Astrocyte of the cerebellum (primary cell): Measurements from ENCODE around the gene SPATA3.

Experiments used
- DNase-seq: peaks from one replicate; pipeline ENCODE4 v3.0.0-alpha.2; 2011; ENCODE audit warnings: low read depth
- H3K4me3 ChIP-seq: 2 replicates; pipeline ENCODE4 v1.5.1; 2011; ENCODE audit warnings: mild to moderate bottlenecking, low read depth, low read length, moderate library complexity
- in situ Hi-C: cut with HindIII; loops from 2 replicates; pipeline ENCODE4 v1.10.0; 2017; ENCODE audit warnings: low sequenced_read_pairs
- TF ChIP-seq, protein P1 (sequence below): IDR thresholded peaks from 2 replicates; pipeline ENCODE4 v1.5.1; 2012; ENCODE audit warnings: low read length, low read depth, moderate library complexity, mild to moderate bottlenecking; ENCODE audit errors: missing control alignments

The SPATA3 gene

GRCh38 chr2:231051116-231051515 is 55.2 kb downstream of the SPATA3 start:
- DNase-seq, result no peak
- H3K4me3 ChIP-seq, result no peak overlapping the region
- in situ Hi-C loops, result no loop called here
- TF ChIP-seq, protein P1, sequence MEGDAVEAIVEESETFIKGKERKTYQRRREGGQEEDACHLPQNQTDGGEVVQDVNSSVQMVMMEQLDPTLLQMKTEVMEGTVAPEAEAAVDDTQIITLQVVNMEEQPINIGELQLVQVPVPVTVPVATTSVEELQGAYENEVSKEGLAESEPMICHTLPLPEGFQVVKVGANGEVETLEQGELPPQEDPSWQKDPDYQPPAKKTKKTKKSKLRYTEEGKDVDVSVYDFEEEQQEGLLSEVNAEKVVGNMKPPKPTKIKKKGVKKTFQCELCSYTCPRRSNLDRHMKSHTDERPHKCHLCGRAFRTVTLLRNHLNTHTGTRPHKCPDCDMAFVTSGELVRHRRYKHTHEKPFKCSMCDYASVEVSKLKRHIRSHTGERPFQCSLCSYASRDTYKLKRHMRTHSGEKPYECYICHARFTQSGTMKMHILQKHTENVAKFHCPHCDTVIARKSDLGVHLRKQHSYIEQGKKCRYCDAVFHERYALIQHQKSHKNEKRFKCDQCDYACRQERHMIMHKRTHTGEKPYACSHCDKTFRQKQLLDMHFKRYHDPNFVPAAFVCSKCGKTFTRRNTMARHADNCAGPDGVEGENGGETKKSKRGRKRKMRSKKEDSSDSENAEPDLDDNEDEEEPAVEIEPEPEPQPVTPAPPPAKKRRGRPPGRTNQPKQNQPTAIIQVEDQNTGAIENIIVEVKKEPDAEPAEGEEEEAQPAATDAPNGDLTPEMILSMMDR, result no peak

GRCh38 chr2:231052494-231053451 is 56.9 kb downstream of the SPATA3 start:
- TF ChIP-seq, protein P1, result peak; percentile 98
- peak overlapping the region; percentile 51 for H3K4me3 ChIP-seq
- in situ Hi-C loops, result no loop called here
- DNase-seq, result peak; percentile 58

GRCh38 chr2:231053846-231054245 is 57.9 kb downstream of the SPATA3 start:
- no peak overlapping the region for H3K4me3 ChIP-seq
- TF ChIP-seq, protein P1, result no peak
- in situ Hi-C loops, result no loop called here
- no peak for DNase-seq

DNA sequence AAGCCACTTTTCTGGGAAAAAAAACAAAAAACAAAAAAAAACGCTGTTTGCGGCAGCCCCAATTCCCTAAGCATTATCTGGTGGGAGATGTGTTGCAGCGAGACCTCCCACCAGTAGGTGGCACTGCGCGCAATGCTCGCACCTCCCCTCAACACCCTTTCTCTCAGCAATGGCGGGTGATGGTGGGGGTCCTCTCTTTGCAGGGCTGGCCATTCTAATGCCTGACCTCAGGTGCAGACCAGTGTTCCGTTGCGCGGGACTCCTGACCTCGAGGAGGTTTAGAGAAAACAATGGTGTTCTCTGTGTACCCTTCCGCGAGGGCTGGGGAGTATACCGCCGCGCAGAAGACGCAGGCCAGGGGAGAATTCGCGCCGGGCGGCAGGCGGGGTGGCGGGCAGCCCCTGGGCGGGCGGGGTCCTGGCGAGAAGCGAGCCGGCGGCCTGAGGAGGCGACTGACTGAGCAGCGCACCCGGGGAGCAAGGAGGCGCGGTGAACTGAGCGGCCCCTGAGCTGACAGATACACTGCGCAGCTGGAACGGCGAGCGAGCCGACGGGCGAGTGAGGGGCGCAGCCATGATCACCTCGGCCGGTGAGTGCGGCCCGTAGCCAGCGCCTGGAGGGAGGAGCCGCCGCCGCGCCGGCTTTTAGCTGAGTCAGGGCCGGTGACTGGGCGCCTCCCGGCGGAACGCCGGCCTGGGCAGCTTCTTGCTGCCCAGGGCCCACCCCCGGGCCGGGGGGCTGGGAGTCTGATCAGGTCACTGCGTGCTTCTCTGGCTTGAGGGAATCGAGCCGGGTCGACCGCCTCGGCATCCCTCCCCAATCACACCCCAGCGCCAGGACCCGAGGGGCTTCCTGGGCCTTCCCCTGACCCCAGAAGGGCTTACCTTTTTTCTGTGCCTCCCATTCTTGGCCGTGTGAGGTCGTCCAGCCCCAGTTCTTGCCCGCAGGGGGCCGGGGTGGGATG is 60.8 kb downstream of the SPATA3 start, which contains the start of gene PSMD1:
Gene PSMD1, plus strand, starts transcription at position 415 of the 964 bp plus-strand sequence. Its CDS starts 159 bp downstream, at position 574.
- in situ Hi-C loops, result no loop called here
- TF ChIP-seq, protein P1, result peak; percentile 97
- peak within 1 kb of the TSS; percentile 89 for H3K4me3 ChIP-seq
- peak; percentile 86 for DNase-seq

DNA sequence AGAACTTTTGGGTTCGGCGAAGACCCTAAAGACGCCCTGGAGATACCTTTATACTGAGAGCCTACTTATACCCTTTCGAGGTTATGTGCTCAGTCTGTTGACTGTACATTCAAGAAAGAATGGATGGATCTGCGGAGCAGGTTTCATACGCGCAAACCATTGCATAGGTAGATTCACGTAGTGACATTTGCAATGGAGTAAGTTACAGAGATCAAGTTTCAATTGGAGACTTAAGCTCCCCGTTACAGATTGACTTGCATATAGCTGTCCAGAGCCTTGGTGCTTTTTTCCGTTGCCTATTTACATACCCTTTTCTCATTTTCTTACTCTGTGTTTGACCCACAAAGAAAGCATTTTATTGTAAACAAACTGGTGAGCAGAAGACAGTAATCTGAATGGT is 61.7 kb downstream of the SPATA3 start:
- DNase-seq, result no peak
- TF ChIP-seq, protein P1, result no peak
- peak overlapping the region; percentile 89 for H3K4me3 ChIP-seq
- in situ Hi-C loops, result no loop called here
